ENCODE results near the gene SLC27A4. TPM values are rescaled to one million over a fixed set of nuclear protein-coding genes. Genes with fewer than 3 reads are reported as not detected.

Gene SLC27A4
- total RNA-seq, 2 experiments from 2014 or later: 14.2 to 16.0 TPM

GRCh38 chr9:128304136-128304970 is 36.0 kb upstream of the SLC27A4 start:
- Histone ChIP-seq H3K79me2 (ENCODE audit: insufficient read depth, low read depth, low read length) (no peaks in the 10 kb centered on the region), H3K27ac (ENCODE audit: low read depth, low read length, poor library complexity, severe bottlenecking) (no peak overlapping the region), H3K9me2 (ENCODE audit: insufficient read depth, low read length) (no peaks in the 10 kb centered on the region), H4K20me1 (ENCODE audit: insufficient read depth, low read length) (no peaks in the 10 kb centered on the region), H3K4me1 (ENCODE audit: insufficient read depth, low read length, poor library complexity, severe bottlenecking) (no peaks in the 10 kb centered on the region), H3K4me3 (ENCODE audit: low read depth, low read length, poor library complexity, severe bottlenecking) (no peak overlapping the region), H3K36me3 (ENCODE audit: insufficient read depth, low read length) (peaks cover 11% of the 10 kb centered on the region), H2AFZ (ENCODE audit: low read length) (no peak overlapping the region), H3K4me2 (ENCODE audit: low read length) (no peak overlapping the region), H3K9me3 (ENCODE audit: low read length) (no peaks in the 10 kb centered on the region)
- POLR2A ChIA-PET: interaction anchor here (1.3 kb wide), 1 partner anchor 29 kb away, joined by 3 read pairs; the partner anchor contains the start of genes GOLGA2 and SWI5
- intact Hi-C loops (cut with micrococcal nuclease; ENCODE audit: unreplicated experiment): no loop called here
- no TSS peak for BruUV-seq (replicated peaks)
- DNase-seq (ENCODE audit: low spot score): no peak
- CTCF ChIA-PET (ENCODE audit: unreplicated experiment): no interaction called here
- TF ChIP-seq EZH2phosphoT487 (IDR thresholded peaks at IDR 0.05; ENCODE audit: borderline replicate concordance, low read depth, low read length) (no peak), CTCF (conservative IDR thresholded peaks at IDR 0.05; ENCODE audit: low read length) (no peak)

GRCh38 chr9:128304971-128305288 is 35.4 kb upstream of the SLC27A4 start:
- H2AFZ ChIP-seq (ENCODE audit: low read length): no peak overlapping the region

More at GRCh38 chr9:128304971-128305288, 35.4 kb upstream of the SLC27A4 start:
- Histone ChIP-seq H3K9me2 (ENCODE audit: insufficient read depth, low read length) (no peaks in the 10 kb centered on the region), H3K27ac (ENCODE audit: low read depth, low read length, poor library complexity, severe bottlenecking) (no peak overlapping the region), H3K4me2 (ENCODE audit: low read length) (no peak overlapping the region), H3K36me3 (ENCODE audit: insufficient read depth, low read length) (peaks cover 17% of the 10 kb centered on the region), H3K4me1 (ENCODE audit: insufficient read depth, low read length, poor library complexity, severe bottlenecking) (no peaks in the 10 kb centered on the region), H4K20me1 (ENCODE audit: insufficient read depth, low read length) (no peaks in the 10 kb centered on the region), H3K79me2 (ENCODE audit: insufficient read depth, low read depth, low read length) (no peaks in the 10 kb centered on the region), H3K4me3 (ENCODE audit: low read depth, low read length, poor library complexity, severe bottlenecking) (no peak overlapping the region), H3K9me3 (ENCODE audit: low read length) (no peaks in the 10 kb centered on the region)
- intact Hi-C loops (cut with micrococcal nuclease; ENCODE audit: unreplicated experiment): no loop called here
- TF ChIP-seq CTCF (conservative IDR thresholded peaks at IDR 0.05; ENCODE audit: low read length): no peak
- TF ChIP-seq EZH2phosphoT487 (IDR thresholded peaks at IDR 0.05; ENCODE audit: borderline replicate concordance, low read depth, low read length): no peak
- CTCF ChIA-PET (ENCODE audit: unreplicated experiment): no interaction called here
- BruUV-seq (replicated peaks): no TSS peak
- POLR2A ChIA-PET: interaction anchor here (1.3 kb wide), 1 partner anchor 29 kb away, joined by 3 read pairs; the partner anchor contains the start of genes GOLGA2 and SWI5
- no peak for DNase-seq (ENCODE audit: low spot score)
